CD4-positive, alpha-beta T cell (primary cell): ENCODE measurements around the gene ALPL. TPM values are rescaled to one million over a fixed set of nuclear protein-coding genes. Genes with fewer than 3 reads are reported as not detected.

Source experiments
- ATAC-seq: fragments of 200-7000 bp; cut with Tn5 transposase; one replicate; pipeline ENCODE4 v1.10.0; 2022; ENCODE audit warnings: mild to moderate bottlenecking; ENCODE audit not compliant: poor library complexity
- CTCF ChIA-PET: fragments of 350-600 bp; sonication (Branson Sonifier 250); formaldehyde crosslinking; loops from one replicate; lab custom pipeline; 2021; ENCODE audit warnings: antibody characterized with exemption, inconsistent platforms; lab: Charles Lee
- POLR2A ChIA-PET: fragments of 350-600 bp; sonication (Branson Sonifier 250); formaldehyde crosslinking; loops from one replicate; lab custom pipeline; 2021; ENCODE audit warnings: antibody characterized with exemption, inconsistent platforms; lab: Charles Lee
- DNase-seq, 14 experiments: peaks; one replicate each; pipeline ENCODE4 v3.0.0-alpha.2; 2013 to 2020; ENCODE audit warnings: mixed read lengths in 2 of 14
- H3K27ac ChIP-seq, 2 donors: one replicate each; pipeline versions ENCODE4 v1.5.1 to v1.7.0; 2013; ENCODE audit warnings: low read length in 2 of 2, low read depth in 1 of 2, mild to moderate bottlenecking in 1 of 2
- H3K27me3 ChIP-seq, 2 experiments: 1 replicate in 1 of 2; 2 replicates in 1 of 2; pipeline versions ENCODE4 v1.6.1 to v1.7.0; 2013; ENCODE audit warnings: low read length in 2 of 2, control low read depth in 1 of 2, mild to moderate bottlenecking in 1 of 2, moderate library complexity in 1 of 2; ENCODE audit not compliant: insufficient read depth in 2 of 2, control insufficient read depth in 1 of 2
- H3K36me3 ChIP-seq: one replicate; pipeline ENCODE4 v1.6.1; 2013; ENCODE audit warnings: low read length, control low read depth; ENCODE audit not compliant: insufficient read depth
- H3K4me1 ChIP-seq: one replicate; pipeline ENCODE4 v1.6.1; 2013; ENCODE audit warnings: low read length, control low read depth; ENCODE audit not compliant: insufficient read depth
- H3K4me3 ChIP-seq: one replicate; pipeline ENCODE4 v1.5.1; 2013; ENCODE audit warnings: mild to moderate bottlenecking, low read length, moderate library complexity
- H3K9me3 ChIP-seq, 2 experiments: 1 replicate in 1 of 2; 2 replicates in 1 of 2; pipeline versions ENCODE4 v1.6.1 to v1.7.0; 2013; ENCODE audit warnings: low read length in 2 of 2, mild to moderate bottlenecking in 2 of 2, control low read depth in 1 of 2, moderate library complexity in 1 of 2; ENCODE audit not compliant: control insufficient read depth in 1 of 2, insufficient read depth in 1 of 2
- H3K27ac Mint-ChIP-seq: one replicate; pipeline ENCODE4 v1.8.0; 2020; ENCODE audit warnings: mixed read lengths
- H3K27me3 Mint-ChIP-seq: one replicate; pipeline ENCODE4 v1.8.0; 2021; ENCODE audit warnings: mixed read lengths
- H3K36me3 Mint-ChIP-seq: one replicate; pipeline ENCODE4 v1.8.0; 2021; ENCODE audit warnings: low read depth, mixed read lengths
- H3K4me1 Mint-ChIP-seq: one replicate; pipeline ENCODE4 v1.8.0; 2021; ENCODE audit warnings: low read depth, mixed read lengths
- H3K4me3 Mint-ChIP-seq: one replicate; pipeline ENCODE4 v1.8.0; 2020; ENCODE audit warnings: mild to moderate bottlenecking, mixed read lengths
- H3K9me3 Mint-ChIP-seq: one replicate; pipeline ENCODE4 v1.8.0; 2020; ENCODE audit warnings: mixed read lengths
- intact Hi-C, 2 experiments: fragments of 100-400 bp; cut with DNase I in 1 of 2; cut with micrococcal nuclease in 1 of 2; formaldehyde crosslinking; loops; one replicate each; pipeline versions ENCODE4 v1.15.1 to v1.9.0; 2023 to 2025; cut with DNase I, micrococcal nuclease
- total RNA-seq, 174 experiments: library from RNA in 2 of 174; stranded (reverse) in 2 of 174; gene quantifications; one replicate each; pipeline ENCODE4 v1.2.3 and lab custom pipeline; 2021 to 2026
- TF ChIP-seq, protein P1 (sequence below): fragments of 200-600 bp; IDR thresholded peaks from one replicate; pipeline ENCODE4 v1.8.0; 2022; ENCODE audit warnings: antibody characterized with exemption, mild to moderate bottlenecking

Gene ALPL
- total RNA-seq, 2 experiments from 2014 or later = not detected

DNA sequence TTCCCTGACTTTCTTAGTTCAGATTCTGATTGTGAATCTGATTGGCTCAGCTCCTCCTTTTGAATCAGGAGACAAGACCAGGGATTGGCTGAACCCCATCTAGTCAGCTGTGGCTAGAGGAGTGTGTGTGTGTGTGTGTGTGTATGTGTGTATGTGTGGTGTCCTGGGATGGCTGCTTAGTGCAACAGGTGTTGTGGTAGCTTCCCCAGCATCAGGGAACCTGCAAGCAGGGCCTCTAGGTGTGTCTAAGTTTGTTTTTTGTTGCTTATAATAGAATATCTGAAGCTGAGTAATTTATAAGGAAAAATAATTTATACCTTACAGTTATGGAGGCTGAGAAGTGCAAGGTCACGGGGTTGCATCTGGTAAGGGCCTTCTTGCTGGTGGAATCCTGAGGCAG is 13.2 kb upstream of the ALPL start:
- DNase-seq = no peak
- no peak for ATAC-seq

DNA sequence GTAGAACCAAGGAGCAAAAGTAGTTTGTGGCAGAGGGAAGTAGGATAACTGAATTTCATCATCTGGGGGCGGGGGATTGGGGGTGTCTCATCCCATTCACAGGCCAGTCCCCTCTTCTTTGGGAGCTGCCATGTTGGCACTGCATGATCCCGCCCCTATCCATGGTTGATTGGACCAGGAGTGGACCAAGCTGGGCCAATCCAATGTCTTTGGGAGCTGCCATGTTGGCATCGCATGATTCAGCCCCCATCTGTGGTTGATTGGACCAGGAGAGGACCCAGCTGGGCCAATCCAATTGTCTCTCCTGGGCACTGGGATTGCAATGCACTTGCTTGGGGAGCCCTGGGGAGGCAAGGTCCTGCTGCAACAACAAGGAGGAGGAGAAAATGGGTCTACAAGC is 12.3 kb upstream of the ALPL start:
- TF ChIP-seq, protein P1, sequence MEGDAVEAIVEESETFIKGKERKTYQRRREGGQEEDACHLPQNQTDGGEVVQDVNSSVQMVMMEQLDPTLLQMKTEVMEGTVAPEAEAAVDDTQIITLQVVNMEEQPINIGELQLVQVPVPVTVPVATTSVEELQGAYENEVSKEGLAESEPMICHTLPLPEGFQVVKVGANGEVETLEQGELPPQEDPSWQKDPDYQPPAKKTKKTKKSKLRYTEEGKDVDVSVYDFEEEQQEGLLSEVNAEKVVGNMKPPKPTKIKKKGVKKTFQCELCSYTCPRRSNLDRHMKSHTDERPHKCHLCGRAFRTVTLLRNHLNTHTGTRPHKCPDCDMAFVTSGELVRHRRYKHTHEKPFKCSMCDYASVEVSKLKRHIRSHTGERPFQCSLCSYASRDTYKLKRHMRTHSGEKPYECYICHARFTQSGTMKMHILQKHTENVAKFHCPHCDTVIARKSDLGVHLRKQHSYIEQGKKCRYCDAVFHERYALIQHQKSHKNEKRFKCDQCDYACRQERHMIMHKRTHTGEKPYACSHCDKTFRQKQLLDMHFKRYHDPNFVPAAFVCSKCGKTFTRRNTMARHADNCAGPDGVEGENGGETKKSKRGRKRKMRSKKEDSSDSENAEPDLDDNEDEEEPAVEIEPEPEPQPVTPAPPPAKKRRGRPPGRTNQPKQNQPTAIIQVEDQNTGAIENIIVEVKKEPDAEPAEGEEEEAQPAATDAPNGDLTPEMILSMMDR = no peak
- H3K27ac ChIP-seq = no peak overlapping the region
- no peaks in the 10 kb centered on the region for H3K4me1 Mint-ChIP-seq
- POLR2A ChIA-PET = no interaction called here
- no peaks in the 10 kb centered on the region for H3K4me1 ChIP-seq
- peaks cover 9% of the 10 kb centered on the region for H3K27me3 Mint-ChIP-seq
- peaks cover 0 to 5% of the 10 kb centered on the region in 2 experiments for H3K9me3 ChIP-seq
- CTCF ChIA-PET = no interaction called here
- no peaks in the 10 kb centered on the region for H3K36me3 ChIP-seq
- no peak overlapping the region for H3K4me3 Mint-ChIP-seq
- peaks cover 5% of the 10 kb centered on the region in 2 experiments for H3K27me3 ChIP-seq
- intact Hi-C loops = no loop called here
- no peak overlapping the region for H3K27ac Mint-ChIP-seq
- H3K9me3 Mint-ChIP-seq = no peaks in the 10 kb centered on the region
- H3K36me3 Mint-ChIP-seq = no peaks in the 10 kb centered on the region
- H3K4me3 ChIP-seq = no peak overlapping the region
- no peak for DNase-seq
- no peak for ATAC-seq

More for the DNA sequence above, 13.2 kb upstream of the ALPL start:
- Histone ChIP-seq H3K36me3 (no peaks in the 10 kb centered on the region), H3K4me3 (no peak overlapping the region), H3K4me1 (no peaks in the 10 kb centered on the region), H3K27me3 (peaks cover 5 to 8% of the 10 kb centered on the region in 2 experiments), H3K9me3 (peaks cover 0 to 9% of the 10 kb centered on the region in 2 experiments), H3K27ac (no peak overlapping the region)
- Mint-ChIP-seq H3K4me1 (no peaks in the 10 kb centered on the region), H3K36me3 (no peaks in the 10 kb centered on the region), H3K9me3 (no peaks in the 10 kb centered on the region), H3K4me3 (no peak overlapping the region), H3K27me3 (peaks cover 5% of the 10 kb centered on the region), H3K27ac (no peak overlapping the region)
- intact Hi-C loops = no loop called here
- TF ChIP-seq, protein P1 = no peak
- ChIA-PET CTCF (no interaction called here), POLR2A (no interaction called here)

DNA sequence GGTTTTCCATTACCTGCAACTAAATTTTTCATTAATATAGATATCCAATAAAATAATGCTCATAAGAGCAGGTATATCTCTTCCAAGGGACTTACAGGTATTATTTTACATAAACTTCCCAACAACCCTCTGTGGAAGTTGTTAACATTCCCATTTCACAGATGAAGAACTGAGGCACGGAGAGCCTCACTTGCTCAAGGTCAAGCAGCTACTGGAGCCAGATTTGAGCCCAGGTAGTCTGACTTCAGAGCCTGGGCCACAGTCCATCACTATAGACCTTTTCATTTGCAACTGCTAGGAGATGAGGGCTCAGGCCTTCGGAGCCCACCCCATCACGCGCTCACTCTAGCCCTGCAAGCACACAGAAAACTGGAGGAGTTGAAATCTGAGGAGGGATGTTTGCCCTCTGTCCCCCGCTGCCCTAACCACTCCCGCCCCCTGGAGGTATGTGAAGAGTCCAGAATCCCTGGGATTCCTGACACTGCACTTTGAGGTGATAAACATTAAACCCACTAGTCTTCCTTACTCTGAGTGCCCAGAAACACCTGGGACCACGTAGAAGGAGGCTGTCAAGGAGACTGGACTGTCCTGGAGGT is 11.7 kb upstream of the ALPL start:
- Histone ChIP-seq H3K27ac (no peak overlapping the region), H3K36me3 (no peaks in the 10 kb centered on the region), H3K4me3 (no peak overlapping the region), H3K9me3 (peaks cover 0 to 5% of the 10 kb centered on the region in 2 experiments), H3K4me1 (no peaks in the 10 kb centered on the region), H3K27me3 (peaks cover 0 to 5% of the 10 kb centered on the region in 2 experiments)
- Mint-ChIP-seq H3K27ac (no peak overlapping the region), H3K9me3 (no peaks in the 10 kb centered on the region), H3K36me3 (no peaks in the 10 kb centered on the region), H3K4me1 (no peaks in the 10 kb centered on the region), H3K27me3 (peaks cover 4% of the 10 kb centered on the region), H3K4me3 (no peak overlapping the region)
- DNase-seq (no peak), ATAC-seq (no peak)
- POLR2A ChIA-PET = no interaction called here
- TF ChIP-seq, protein P1 = no peak
- intact Hi-C loops = no loop called here
- CTCF ChIA-PET = no interaction called here
